Measurements from ENCODE around the gene ADK.

GRCh38 chr10:74746813-74747212, 595.8 kb downstream of the ADK start:
- TF ChIP-seq CTCF (IDR thresholded peaks at IDR 0.05 in 8 of 11, conservative IDR thresholded peaks at IDR 0.05 in 3 of 11) = no peak
- no peak for TF ChIP-seq POLR2AphosphoS5 (IDR thresholded peaks at IDR 0.05)
- TF ChIP-seq POLR2A (IDR thresholded peaks at IDR 0.05) = no peak
